ENCODE results near the gene ADAMTS6. TPM values are rescaled to one million over a fixed set of nuclear protein-coding genes. Genes with fewer than 3 reads are reported as not detected.
A peak's percentile ranks its signal among the peaks of the same experiment; 100 is the strongest.

The ADAMTS6 gene
- total RNA-seq, 2 donors from 2014 or later: 2.0 to 3.8 TPM

- Mint-ChIP-seq H3K36me3 (no peaks in the 10 kb centered on the region), H3K27ac (no peak overlapping the region), H3K9me3 (peaks cover 0 to 5% of the 10 kb centered on the region in 2 donors)
- DNase-seq (ENCODE audit: low spot score in 2 of 2) (no peak), ATAC-seq (no peak)
Observed at GRCh38 chr5:65276178-65276890, 205.4 kb downstream of the ADAMTS6 start.

- DNase-seq (ENCODE audit: low spot score in 2 of 2): no peak
- Mint-ChIP-seq H3K36me3 (no peaks in the 10 kb centered on the region), H3K9me3 (no peaks in the 10 kb centered on the region), H3K27ac (no peak overlapping the region)
- ATAC-seq: no peak
Observed at GRCh38 chr5:65271906-65272305, 209.8 kb downstream of the ADAMTS6 start.

GRCh38 chr5:65268525-65268924, 213.2 kb downstream of the ADAMTS6 start:
- DNase-seq (ENCODE audit: low spot score in 2 of 2): no peak
- H3K9me3 Mint-ChIP-seq: no peaks in the 10 kb centered on the region

GRCh38 chr5:65264420-65264819, 217.3 kb downstream of the ADAMTS6 start:
- no peak for ATAC-seq
- Mint-ChIP-seq H3K27ac (no peak overlapping the region), H3K9me3 (no peaks in the 10 kb centered on the region), H3K36me3 (no peaks in the 10 kb centered on the region)
- DNase-seq (ENCODE audit: low spot score in 2 of 2): no peak

More at GRCh38 chr5:65268525-65268924, 213.2 kb downstream of the ADAMTS6 start:
- no peak for ATAC-seq
- Mint-ChIP-seq H3K27ac (no peak overlapping the region), H3K36me3 (no peaks in the 10 kb centered on the region)

- Mint-ChIP-seq H3K9me3 (peaks cover 0 to 4% of the 10 kb centered on the region in 2 donors), H3K36me3 (no peaks in the 10 kb centered on the region), H3K27ac (no peak overlapping the region)
- no peak for DNase-seq (ENCODE audit: low spot score in 2 of 2)
- no peak for ATAC-seq
Observed at GRCh38 chr5:65263321-65263720, 218.4 kb downstream of the ADAMTS6 start.

- ATAC-seq (peak; percentile 26 to 46), DNase-seq (ENCODE audit: low spot score in 2 of 2) (no peak)
- peaks cover 0 to 4% of the 10 kb centered on the region in 2 donors for H3K9me3 Mint-ChIP-seq
- no peak overlapping the region for H3K27ac Mint-ChIP-seq
- no peaks in the 10 kb centered on the region for H3K36me3 Mint-ChIP-seq
Observed at GRCh38 chr5:65262649-65263059, 219.1 kb downstream of the ADAMTS6 start.

- no peaks in the 10 kb centered on the region for H3K36me3 Mint-ChIP-seq
- ATAC-seq (no peak), DNase-seq (ENCODE audit: low spot score in 2 of 2) (no peak)
- no peak overlapping the region for H3K27ac Mint-ChIP-seq
- H3K9me3 Mint-ChIP-seq: peaks cover 0 to 4% of the 10 kb centered on the region in 2 donors
Observed at GRCh38 chr5:65262096-65262495, 219.6 kb downstream of the ADAMTS6 start.

GRCh38 chr5:65261499-65261898, 220.2 kb downstream of the ADAMTS6 start:
- ATAC-seq (no peak), DNase-seq (ENCODE audit: low spot score in 2 of 2) (no peak)
- no peak overlapping the region for H3K27ac Mint-ChIP-seq
- peaks cover 0 to 4% of the 10 kb centered on the region in 2 donors for H3K9me3 Mint-ChIP-seq
- H3K36me3 Mint-ChIP-seq: no peaks in the 10 kb centered on the region

- Mint-ChIP-seq H3K27ac (no peak overlapping the region), H3K36me3 (no peaks in the 10 kb centered on the region), H3K9me3 (peaks cover 0 to 4% of the 10 kb centered on the region in 2 donors)
- no peak for ATAC-seq
- no peak for DNase-seq (ENCODE audit: low spot score in 2 of 2)
Observed at GRCh38 chr5:65255294-65255693, 226.4 kb downstream of the ADAMTS6 start.

- DNase-seq (ENCODE audit: low spot score in 2 of 2): no peak
- Mint-ChIP-seq H3K36me3 (no peaks in the 10 kb centered on the region), H3K27ac (no peak overlapping the region), H3K9me3 (no peaks in the 10 kb centered on the region)
- no peak for ATAC-seq
Observed at GRCh38 chr5:65252977-65253376, 228.7 kb downstream of the ADAMTS6 start.

- Mint-ChIP-seq H3K9me3 (no peaks in the 10 kb centered on the region), H3K27ac (no peak overlapping the region), H3K36me3 (no peaks in the 10 kb centered on the region)
- no peak for ATAC-seq
- no peak for DNase-seq (ENCODE audit: low spot score in 2 of 2)
Observed at GRCh38 chr5:65248896-65249295, 232.8 kb downstream of the ADAMTS6 start.

GRCh38 chr5:65247594-65247993, 234.1 kb downstream of the ADAMTS6 start:
- ATAC-seq (no peak), DNase-seq (ENCODE audit: low spot score in 2 of 2) (no peak)
- Mint-ChIP-seq H3K9me3 (no peaks in the 10 kb centered on the region), H3K27ac (no peak overlapping the region), H3K36me3 (no peaks in the 10 kb centered on the region)

- Mint-ChIP-seq H3K27ac (no peak overlapping the region), H3K36me3 (no peaks in the 10 kb centered on the region), H3K9me3 (no peaks in the 10 kb centered on the region)
- DNase-seq (ENCODE audit: low spot score in 2 of 2) (no peak), ATAC-seq (no peak)
Observed at GRCh38 chr5:65246741-65247140, 235.0 kb downstream of the ADAMTS6 start.

GRCh38 chr5:65244031-65244430, 237.7 kb downstream of the ADAMTS6 start:
- no peak for ATAC-seq
- DNase-seq (ENCODE audit: low spot score in 2 of 2): no peak
- Mint-ChIP-seq H3K9me3 (no peaks in the 10 kb centered on the region), H3K36me3 (no peaks in the 10 kb centered on the region), H3K27ac (no peak overlapping the region)

- Mint-ChIP-seq H3K9me3 (no peaks in the 10 kb centered on the region), H3K36me3 (no peaks in the 10 kb centered on the region), H3K27ac (no peak overlapping the region)
- DNase-seq (ENCODE audit: low spot score in 2 of 2) (no peak), ATAC-seq (no peak)
Observed at GRCh38 chr5:65243161-65243560, 238.6 kb downstream of the ADAMTS6 start.

- DNase-seq (ENCODE audit: low spot score in 2 of 2) (no peak), ATAC-seq (no peak)
- Mint-ChIP-seq H3K9me3 (peaks cover 24 to 34% of the 10 kb centered on the region in 2 donors), H3K36me3 (peaks cover 0 to 28% of the 10 kb centered on the region in 2 donors), H3K27ac (no peak overlapping the region)
Observed at GRCh38 chr5:65229841-65230240, 251.9 kb downstream of the ADAMTS6 start.

GRCh38 chr5:65213921-65214525, 267.7 kb downstream of the ADAMTS6 start:
- no peak for ATAC-seq
- Mint-ChIP-seq H3K9me3 (peaks cover 0 to 3% of the 10 kb centered on the region in 2 donors), H3K27ac (no peak overlapping the region), H3K36me3 (no peaks in the 10 kb centered on the region)
- no peak for DNase-seq (ENCODE audit: low spot score in 2 of 2)

GRCh38 chr5:65209341-65209740, 272.4 kb downstream of the ADAMTS6 start:
- Mint-ChIP-seq H3K27ac (peak overlapping the region; percentile 19 to 48), H3K9me3 (peaks cover 0 to 3% of the 10 kb centered on the region in 2 donors), H3K36me3 (no peaks in the 10 kb centered on the region)
- no peak for DNase-seq (ENCODE audit: low spot score in 2 of 2)
- peak; percentile 31 to 52 for ATAC-seq
